ENCODE data around the gene SDHAF2.
"Not testable (repeated sequence)": the region's sequence is repeated elsewhere in the genome, so short reads cannot be mapped to it uniquely, and the experiment has no call there.

SDHAF2 gene

DNA sequence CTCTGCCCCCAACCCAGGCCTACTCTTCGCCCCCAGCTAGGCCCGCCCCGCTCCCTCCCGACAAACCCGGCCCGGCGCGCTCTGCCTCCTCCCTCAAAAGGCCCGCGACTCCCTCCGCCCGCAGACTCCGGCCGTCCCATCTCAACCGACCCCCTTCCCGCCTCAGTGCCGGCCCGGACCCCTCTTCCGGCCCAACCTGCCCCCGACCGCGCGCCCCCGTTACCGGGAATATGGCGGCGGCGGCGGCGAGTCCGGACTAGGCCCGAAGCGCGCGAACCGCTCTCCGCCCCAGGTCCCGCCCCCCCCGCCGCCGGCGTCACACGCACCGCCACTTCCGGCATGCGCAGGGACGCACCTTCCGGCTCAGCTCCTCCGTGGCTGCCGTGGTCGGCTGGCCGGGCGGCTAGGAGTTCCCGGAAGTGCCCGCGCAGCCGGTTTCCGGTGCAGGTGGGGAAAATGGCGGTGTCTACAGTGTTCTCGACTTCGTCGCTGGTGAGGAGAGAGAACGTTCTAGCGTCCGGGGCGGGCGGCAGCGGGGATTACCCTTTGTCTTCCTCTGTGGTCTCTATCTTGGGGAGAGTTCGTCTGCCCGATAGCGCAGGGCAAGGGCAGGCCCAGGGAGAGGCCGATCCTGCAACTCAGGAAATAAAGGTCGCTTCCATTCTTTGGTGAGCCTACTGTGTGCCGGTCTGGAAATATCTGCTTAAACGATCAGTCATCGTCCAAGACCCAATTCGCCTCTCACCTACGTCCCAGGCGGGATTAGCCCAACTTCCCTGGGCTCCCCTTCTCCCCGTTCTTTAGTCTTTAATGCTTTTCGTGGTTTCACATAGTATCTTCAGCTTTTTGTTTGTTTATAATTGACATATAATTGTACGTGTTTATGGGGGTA lies at the start of gene SDHAF2, which contains the start of gene CPSF7:
Gene SDHAF2 (plus strand): TSS at position 434 of the 892 bp plus-strand sequence. CDS start 23 bp downstream, at position 457.
Gene CPSF7 (minus strand): TSS at position 285 of the 892 bp plus-strand sequence. CDS start 740 bp downstream, outside the sequence.
- peak; percentile 97 for DNase-seq

DNA sequence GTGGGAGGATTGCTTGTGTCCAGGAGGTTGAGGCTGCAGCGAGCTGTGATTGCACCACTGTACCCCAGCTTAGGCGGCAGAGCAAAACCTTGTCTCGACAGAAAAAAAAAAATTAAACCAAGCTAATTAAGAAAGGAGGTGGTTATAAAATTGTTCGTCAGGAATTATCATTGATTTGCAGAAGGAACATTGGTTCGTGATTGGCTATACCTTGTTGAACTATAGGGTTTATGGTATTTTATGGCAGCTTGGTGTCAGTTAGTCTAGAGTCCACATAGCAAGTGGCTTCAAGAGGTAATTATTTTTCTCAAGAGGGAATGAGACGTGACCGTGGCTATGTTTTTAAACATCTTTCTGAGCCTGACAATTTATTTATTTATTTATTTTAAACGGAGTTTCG lies 49.0 kb upstream of the SDHAF2 start:
- no peak for DNase-seq

GRCh38 chr11:61383859-61384258 lies 46.1 kb upstream of the SDHAF2 start:
- DNase-seq: not testable (repeated sequence)

GRCh38 chr11:61384271-61385242 lies 45.4 kb upstream of the SDHAF2 start:
- peak; percentile 46 for DNase-seq

DNA sequence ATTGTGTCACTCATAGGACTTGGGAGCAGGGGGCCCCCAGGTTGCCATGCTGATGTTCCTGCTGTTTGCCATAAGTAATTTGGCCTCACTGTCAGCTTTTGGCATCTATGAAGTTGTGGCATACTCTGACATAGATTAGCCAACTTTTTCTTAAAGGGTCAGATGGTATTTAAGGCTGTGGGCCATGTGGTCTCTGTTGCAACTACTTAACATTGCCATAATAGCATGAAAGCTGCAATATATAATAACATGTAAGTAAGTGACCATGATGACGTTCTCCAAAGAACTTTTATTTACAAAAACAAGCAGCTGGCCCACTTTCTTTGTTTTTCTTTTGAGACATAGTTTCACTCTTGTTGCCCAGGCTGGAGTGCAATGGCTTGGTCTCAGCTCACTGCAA lies 39.8 kb upstream of the SDHAF2 start:
- no peak for DNase-seq

DNA sequence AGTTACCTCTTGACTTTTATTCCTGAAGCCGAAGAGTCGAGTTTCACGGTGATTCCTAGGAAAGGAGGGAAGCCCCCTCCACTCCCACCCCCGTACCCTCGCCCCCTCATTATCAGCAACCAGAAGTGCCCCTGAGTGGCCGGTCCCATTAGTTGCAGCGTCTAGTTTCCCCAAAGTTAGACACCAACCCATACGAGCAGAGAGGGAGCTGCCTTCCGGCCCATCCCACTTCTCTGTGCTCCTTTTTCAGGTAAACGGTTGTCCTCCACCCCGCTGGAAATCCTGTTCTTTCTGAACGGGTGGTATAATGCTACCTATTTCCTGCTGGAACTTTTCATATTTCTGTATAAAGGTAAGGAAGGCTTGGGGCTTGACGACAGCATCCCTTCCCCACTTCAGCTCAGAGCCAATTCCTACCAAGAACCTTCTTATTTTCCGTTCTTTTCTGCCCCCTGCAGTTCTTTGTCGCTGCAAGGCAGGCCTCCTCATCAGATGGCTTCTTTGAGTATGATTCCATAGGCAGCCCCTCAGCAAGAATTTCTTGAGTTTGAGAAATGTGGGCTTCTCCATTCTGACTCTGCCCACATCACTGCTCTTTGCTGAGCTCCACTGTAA lies 36.8 kb upstream of the SDHAF2 start:
- DNase-seq: peak; percentile 59

DNA sequence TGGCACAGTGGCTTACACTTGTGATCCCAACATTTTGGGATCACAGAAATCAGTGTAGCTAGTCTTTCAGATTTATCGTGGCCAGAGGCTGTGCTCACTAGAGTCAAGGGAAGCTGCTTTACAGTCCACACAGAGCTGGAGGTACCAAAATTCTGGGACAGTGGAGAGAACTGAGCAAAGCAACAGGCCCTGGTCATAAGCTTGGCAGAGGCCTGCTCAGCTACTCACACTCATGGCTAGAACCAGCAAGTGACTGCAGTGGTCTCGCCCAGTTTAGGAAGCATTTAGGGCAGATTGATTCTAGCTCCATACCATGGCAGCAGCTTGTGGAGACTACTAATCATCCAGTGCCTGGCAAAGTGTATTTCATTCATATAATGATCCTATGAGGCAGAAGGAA lies 28.8 kb upstream of the SDHAF2 start:
- DNase-seq: no peak

GRCh38 chr11:61401573-61401972 lies 28.4 kb upstream of the SDHAF2 start:
- no peak for DNase-seq

GRCh38 chr11:61403658-61404057 lies 26.3 kb upstream of the SDHAF2 start:
- no peak for DNase-seq

GRCh38 chr11:61404103-61404502 lies 25.8 kb upstream of the SDHAF2 start:
- no peak for DNase-seq

- no peak for DNase-seq
Measured at GRCh38 chr11:61404641-61405040, 25.3 kb upstream of the SDHAF2 start.

GRCh38 chr11:61406067-61406466 lies 23.9 kb upstream of the SDHAF2 start:
- DNase-seq: no peak

- DNase-seq: no peak
Measured at GRCh38 chr11:61406991-61407728, 22.8 kb upstream of the SDHAF2 start.

DNA sequence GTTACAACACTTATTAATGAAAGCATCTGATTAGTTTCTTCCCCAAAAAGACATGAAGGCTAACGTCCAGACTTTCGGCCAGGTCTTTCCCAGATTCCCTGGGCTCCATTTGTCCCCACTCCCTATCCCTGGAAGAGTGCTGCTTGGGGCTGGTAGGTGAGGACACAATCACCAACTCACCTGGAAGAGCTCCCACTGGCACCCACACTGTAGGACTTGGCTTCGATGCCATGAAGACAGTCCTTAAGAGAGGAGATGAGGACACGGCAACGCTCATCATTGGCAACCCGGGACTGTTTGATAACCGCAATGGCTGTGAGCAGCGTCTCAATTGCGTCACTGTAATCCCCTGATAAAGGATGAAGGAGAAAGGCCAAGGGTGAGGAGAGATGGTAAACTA lies 18.3 kb upstream of the SDHAF2 start:
- no peak for DNase-seq

DNA sequence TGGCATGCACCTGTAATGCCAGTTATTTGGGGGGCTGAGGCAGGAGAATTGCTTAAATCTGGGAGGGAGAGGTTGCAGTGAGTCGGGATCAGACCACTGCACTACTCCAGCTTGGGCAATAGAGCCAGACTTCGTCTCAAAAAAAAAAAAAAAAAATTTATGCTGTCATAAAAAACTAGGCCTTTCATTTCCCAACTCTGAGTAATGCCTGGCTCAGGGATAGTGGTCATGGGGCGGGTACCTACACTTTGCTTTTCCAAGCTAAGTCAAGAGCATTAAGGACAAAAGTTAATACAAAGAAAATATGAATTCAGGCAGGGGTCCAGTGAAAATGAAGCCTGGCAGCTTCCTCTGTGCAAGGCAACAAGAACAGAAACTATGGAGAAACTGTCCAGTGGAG lies 16.4 kb upstream of the SDHAF2 start:
- no peak for DNase-seq

- no peak for DNase-seq
Measured at GRCh38 chr11:61414547-61414946, 15.4 kb upstream of the SDHAF2 start.

DNA sequence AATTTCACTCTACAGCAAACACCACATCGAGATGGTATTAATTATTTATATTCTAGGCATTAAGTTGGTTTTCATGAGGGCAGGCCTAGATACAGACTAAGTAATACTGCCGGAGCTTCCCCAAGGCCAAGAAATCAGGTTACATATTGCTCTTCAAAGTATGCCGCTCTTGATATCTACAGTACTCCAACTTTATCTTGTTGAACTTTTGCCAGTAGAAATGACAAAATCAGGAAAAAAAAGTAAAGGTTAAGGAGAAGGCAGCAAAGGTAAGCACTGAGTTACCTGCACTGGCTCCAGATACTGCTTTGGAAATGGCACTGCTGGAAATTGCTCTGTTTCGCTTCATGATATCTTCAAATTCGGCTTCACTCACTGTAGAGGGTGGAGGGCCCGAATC lies 14.5 kb upstream of the SDHAF2 start:
- DNase-seq: no peak

DNA sequence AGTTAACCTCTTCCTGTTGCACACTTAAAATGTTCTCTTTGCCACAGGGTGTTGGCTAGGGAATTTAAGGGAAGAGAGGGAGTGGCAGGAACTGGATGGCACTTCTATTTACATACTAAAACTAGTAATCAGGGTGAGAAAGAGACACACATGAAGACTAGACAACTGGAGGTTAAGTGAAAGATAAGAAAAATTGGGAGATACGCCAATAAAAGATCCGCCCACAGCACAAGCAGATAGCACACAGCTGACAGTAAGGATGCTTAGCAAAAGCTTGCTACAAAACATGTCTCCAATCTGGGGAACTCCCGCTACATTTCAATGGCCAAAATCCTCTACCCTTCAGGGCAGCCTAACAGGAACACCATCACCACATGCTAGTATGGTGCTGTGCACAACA lies 13.0 kb upstream of the SDHAF2 start:
- DNase-seq: no peak

- DNase-seq: peak; percentile 5
Measured at GRCh38 chr11:61417670-61418069, 12.3 kb upstream of the SDHAF2 start.

DNA sequence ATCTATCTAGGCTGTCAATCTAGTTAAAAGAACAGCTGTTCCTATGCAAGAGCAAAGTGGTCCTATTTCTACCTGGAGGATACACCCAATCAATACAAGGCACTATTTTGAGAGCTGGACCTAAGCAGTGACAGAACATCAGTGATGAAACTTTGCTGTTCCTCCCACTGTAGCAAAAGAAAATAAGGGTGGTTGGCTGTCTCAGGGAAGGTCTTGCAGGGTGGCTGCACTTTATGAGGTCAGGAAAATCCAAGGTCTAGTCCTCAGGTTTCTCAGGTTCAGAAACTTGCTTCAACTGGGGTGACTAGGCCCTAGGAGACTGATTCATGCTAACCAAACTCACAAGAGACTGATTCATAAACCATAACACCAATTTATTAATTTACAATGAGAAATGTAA lies 11.8 kb upstream of the SDHAF2 start:
- DNase-seq: no peak

DNA sequence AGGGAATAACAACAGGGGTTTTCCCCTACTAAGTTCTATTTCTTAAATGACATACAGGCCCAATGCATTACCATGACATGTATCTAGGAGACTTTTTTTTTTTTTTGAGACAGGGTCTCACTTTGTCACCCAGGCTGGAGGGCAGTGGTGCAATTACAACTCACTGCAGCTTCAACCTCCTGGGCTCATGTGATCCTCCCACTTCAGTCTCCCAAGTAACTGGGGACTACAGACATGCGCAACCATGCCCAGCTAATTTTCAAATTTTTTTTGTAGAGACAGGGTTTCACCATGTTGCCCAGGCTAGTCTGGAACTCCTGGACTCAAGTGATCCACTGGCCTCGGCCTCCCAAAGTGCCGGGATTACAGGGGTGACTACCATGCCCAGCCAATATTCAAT lies 7.7 kb upstream of the SDHAF2 start:
- DNase-seq: no peak

Measured in OCI-M1 (cell line).